Measurements from ENCODE around the gene FAT1. TPM values are rescaled to one million over a fixed set of nuclear protein-coding genes. Genes with fewer than 3 reads are reported as not detected.

FAT1 gene
- total and polyA plus RNA-seq, 2 donors (not counting 3 experiments of a cell fraction or from before 2014, with no cell fraction given): 9.2 to 9.8 TPM

- no peaks in the 10 kb centered on the region for H4K20me1 ChIP-seq (replicated peaks; ENCODE audit: control insufficient read depth, extremely low read depth, insufficient read depth, low read length)
- no peaks in the 10 kb centered on the region for H3K4me1 ChIP-seq (ENCODE audit: control insufficient read depth, extremely low read depth, insufficient read depth, low read length)
- DNase-seq (ENCODE audit: low read depth, low spot score) (no peak), FAIRE-seq (no peak)
- no peak overlapping the region for H3K4me2 ChIP-seq (ENCODE audit: insufficient read depth, low read length)
- ChIA-PET POLR2A (no interaction called here), CTCF (no interaction called here)
- H3K27me3 ChIP-seq (ENCODE audit: control insufficient read depth in 2 of 2, insufficient read depth in 2 of 2, low read length in 2 of 2): no peaks in the 10 kb centered on the region
- H3K9me1 ChIP-seq (replicated peaks; ENCODE audit: control insufficient read depth, extremely low read depth, insufficient read depth, low read length): no peaks in the 10 kb centered on the region
- no peak overlapping the region for H3K4me3 ChIP-seq (replicated peaks in 1 of 3; ENCODE audit: insufficient read depth in 1 of 3, low read depth in 1 of 3, low read length in 3 of 3)
- no peaks in the 10 kb centered on the region for H3K36me3 ChIP-seq (ENCODE audit: control insufficient read depth in 2 of 2, extremely low read depth in 1 of 2, insufficient read depth in 2 of 2, low read length in 2 of 2)
- dilution Hi-C loops (cut with MboI; ENCODE audit: extremely low pct_ligation_motif_present, low sequenced_read_pairs) (no loop called here), intact Hi-C loops (cut with micrococcal nuclease) (no loop called here)
- H3K27ac ChIP-seq (ENCODE audit: insufficient read depth, low read depth, low read length): no peak overlapping the region
- no peak overlapping the region for H2AFZ ChIP-seq (ENCODE audit: low read depth, low read length)
- H3K79me2 ChIP-seq (ENCODE audit: control insufficient read depth, insufficient read depth, low read length): no peaks in the 10 kb centered on the region
- no peak overlapping the region for H3K9ac ChIP-seq (replicated peaks; ENCODE audit: extremely low read depth, insufficient read depth, low read length)
- no peak for TF ChIP-seq POLR2A (IDR thresholded peaks at IDR 0.05; ENCODE audit: low read depth, low read length)
- no peak for TF ChIP-seq GATA2 (IDR thresholded peaks at IDR 0.05; ENCODE audit: insufficient read depth, insufficient read length, low read depth, low read length)
- no peak for TF ChIP-seq CTCF (IDR thresholded peaks at IDR 0.05; ENCODE audit: extremely low read depth in 1 of 2, insufficient read depth in 1 of 2, low read depth in 1 of 2, low read length in 2 of 2)
- TF ChIP-seq, protein P1, sequence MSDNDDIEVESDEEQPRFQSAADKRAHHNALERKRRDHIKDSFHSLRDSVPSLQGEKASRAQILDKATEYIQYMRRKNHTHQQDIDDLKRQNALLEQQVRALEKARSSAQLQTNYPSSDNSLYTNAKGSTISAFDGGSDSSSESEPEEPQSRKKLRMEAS (IDR thresholded peaks at IDR 0.05; ENCODE audit: insufficient read depth, insufficient read length): no peak
- no peak for TF ChIP-seq MYC (IDR thresholded peaks at IDR 0.05; ENCODE audit: low read depth, low read length)
- TF ChIP-seq EZH2 (IDR thresholded peaks at IDR 0.05; ENCODE audit: borderline replicate concordance, low read depth, low read length, severe bottlenecking): no peak
- TF ChIP-seq JUN (IDR thresholded peaks at IDR 0.05; ENCODE audit: borderline replicate concordance, insufficient read depth, insufficient read length, low read depth): no peak
- no peak for TF ChIP-seq POLR2AphosphoS5 (IDR thresholded peaks at IDR 0.05; ENCODE audit: insufficient read depth, low read depth, low read length)
- no peak for TF ChIP-seq FOS (IDR thresholded peaks at IDR 0.05; ENCODE audit: borderline replicate concordance, insufficient read depth, low read length)
- BruUV-seq (replicated peaks): no TSS peak
- no peaks in the 10 kb centered on the region for H3K9me3 ChIP-seq (replicated peaks; ENCODE audit: control insufficient read depth, insufficient read depth, low read length)
Observed at GRCh38 chr4:186699881-186700397, 23.7 kb downstream of the FAT1 start.
